Epithelial cell of esophagus (primary cell): Measurements from ENCODE around the gene CCBE1.

Source experiments
- DNase-seq: peaks from one replicate; pipeline ENCODE4 v3.0.0; 2010; ENCODE audit warnings: low read depth
- H3K4me3 ChIP-seq: 2 replicates; pipeline ENCODE4 v1.5.1; 2011; ENCODE audit warnings: mild to moderate bottlenecking, low read length, control low read depth
- CTCF ChIP-seq: IDR thresholded peaks from 2 replicates; pipeline ENCODE4 v1.5.1; 2011; ENCODE audit warnings: low read depth, mild to moderate bottlenecking, low read length, control low read depth, inconsistent platforms; ENCODE audit not compliant: insufficient read depth; ENCODE audit errors: missing control alignments

The CCBE1 gene

GRCh38 chr18:59455728-59456276 lies 241.4 kb downstream of the CCBE1 start:
- DNase-seq, result no peak
- no peak overlapping the region for H3K4me3 ChIP-seq
- TF ChIP-seq CTCF, result no peak

- no peak for DNase-seq
- TF ChIP-seq CTCF, result no peak
- no peak overlapping the region for H3K4me3 ChIP-seq
These were observed 242.1 kb downstream of the CCBE1 start for GRCh38 chr18:59454909-59455727.

- DNase-seq, result no peak
- no peak for TF ChIP-seq CTCF
- no peak overlapping the region for H3K4me3 ChIP-seq
These were observed 243.7 kb downstream of the CCBE1 start for GRCh38 chr18:59453468-59453961.

- no peak overlapping the region for H3K4me3 ChIP-seq
- DNase-seq, result no peak
- TF ChIP-seq CTCF, result no peak
These were observed 245.3 kb downstream of the CCBE1 start for GRCh38 chr18:59451963-59452362.

- H3K4me3 ChIP-seq, result no peak overlapping the region
- no peak for TF ChIP-seq CTCF
- no peak for DNase-seq
These were observed 246.2 kb downstream of the CCBE1 start for GRCh38 chr18:59451073-59451472.

GRCh38 chr18:59448546-59448945 lies 248.7 kb downstream of the CCBE1 start:
- peak; percentile 51 for DNase-seq
- H3K4me3 ChIP-seq, result no peak overlapping the region
- TF ChIP-seq CTCF, result no peak
